H1 (cell line): Measurements from ENCODE around the gene JAKMIP2. TPM values are rescaled to one million over a fixed set of nuclear protein-coding genes. Genes with fewer than 3 reads are reported as not detected.

Experiments used
- CTCF ChIA-PET: fragments of 300-600 bp; sonication (Branson Sonifier 250); formaldehyde crosslinking; loops from one replicate; lab custom pipeline; 2021; ENCODE audit not compliant: partially characterized antibody; lab: Charles Lee
- POLR2A ChIA-PET: fragments of 300-600 bp; sonication (Branson Sonifier 250); formaldehyde crosslinking; loops from one replicate; lab custom pipeline; 2021; ENCODE audit warnings: inconsistent platforms; ENCODE audit not compliant: partially characterized antibody; lab: Charles Lee
- DNase-seq, 2 experiments: peaks; one replicate each; pipeline versions ENCODE4 v3.0.0 to v3.0.0-alpha.2; 2010 to 2022; ENCODE audit warnings: low spot score in 2 of 2, low read depth in 1 of 2, mixed read lengths in 1 of 2
- FAIRE-seq: peaks from 2 replicates; lab custom pipeline; 2011; peaks lifted over from hg19 to GRCh38; lab: Jason Lieb, UNC
- H2AFZ ChIP-seq: 2 replicates; pipeline ENCODE4 v1.8.1; 2012; ENCODE audit warnings: low read length, inconsistent platforms
- H2AK5ac ChIP-seq: 2 replicates; pipeline ENCODE4 v1.6.1; 2013; ENCODE audit warnings: low read depth, low read length
- H2BK120ac ChIP-seq: replicated peaks from 2 replicates; pipeline ENCODE3; 2013; ENCODE audit warnings: low read depth, low read length, inconsistent platforms
- H2BK12ac ChIP-seq: 2 replicates; pipeline ENCODE4 v1.6.1; 2013; ENCODE audit warnings: low read depth, low read length
- H2BK15ac ChIP-seq: 2 replicates; pipeline ENCODE4 v1.6.1; 2013; ENCODE audit warnings: low read length
- H2BK20ac ChIP-seq: 2 replicates; pipeline ENCODE4 v1.6.1; 2013; ENCODE audit warnings: low read length
- H2BK5ac ChIP-seq: 2 replicates; pipeline ENCODE4 v1.6.1; 2013; ENCODE audit warnings: low read depth, low read length
- H3K14ac ChIP-seq: 2 replicates; pipeline ENCODE4 v1.6.1; 2013; ENCODE audit warnings: inconsistent platforms; ENCODE audit not compliant: insufficient read length
- H3K18ac ChIP-seq: 2 replicates; pipeline ENCODE4 v1.6.1; 2013; ENCODE audit warnings: low read length; ENCODE audit errors: extremely low read depth
- H3K23ac ChIP-seq: 2 replicates; pipeline ENCODE4 v1.6.1; 2013; ENCODE audit warnings: inconsistent platforms; ENCODE audit not compliant: insufficient read length
- H3K23me2 ChIP-seq: 2 replicates; pipeline ENCODE4 v1.6.1; 2013; ENCODE audit warnings: low read depth, low read length
- H3K27ac ChIP-seq: 2 replicates; pipeline ENCODE4 v1.6.1; 2011; ENCODE audit warnings: low read depth, low read length, inconsistent platforms
- H3K27me3 ChIP-seq, 4 experiments: replicated peaks in 1 of 4; 1 replicate in 1 of 4; 2 replicates in 3 of 4; pipeline versions ENCODE4 v1.6.1 to v1.8.1; 2011 to 2013; ENCODE audit warnings: low read length in 3 of 4, mild to moderate bottlenecking in 3 of 4, inconsistent platforms in 2 of 4, mixed read lengths in 2 of 4, moderate library complexity in 1 of 4; ENCODE audit not compliant: control insufficient read depth in 3 of 4, insufficient read depth in 3 of 4; ENCODE audit errors: extremely low read depth in 1 of 4
- H3K36me3 ChIP-seq, 4 experiments: 2 replicates each; pipeline versions ENCODE4 v1.6.1 to v1.8.1; 2011 to 2013; ENCODE audit warnings: mild to moderate bottlenecking in 4 of 4, low read length in 3 of 4, moderate library complexity in 2 of 4, control low read depth in 1 of 4, inconsistent platforms in 1 of 4; ENCODE audit not compliant: insufficient read depth in 4 of 4, control insufficient read depth in 2 of 4
- H3K4ac ChIP-seq: replicated peaks from 2 replicates; pipeline ENCODE3; 2013; ENCODE audit warnings: low read length, low read depth, mixed read lengths, inconsistent platforms; ENCODE audit not compliant: insufficient read length
- H3K4me1 ChIP-seq, 4 experiments: replicated peaks in 1 of 4; 1 replicate in 1 of 4; 2 replicates in 3 of 4; pipeline versions ENCODE4 v1.6.1 to v1.8.1; 2011 to 2013; ENCODE audit warnings: low read length in 3 of 4, inconsistent platforms in 2 of 4, mixed read lengths in 1 of 4; ENCODE audit not compliant: insufficient read depth in 4 of 4, control insufficient read depth in 3 of 4
- H3K4me2 ChIP-seq, 2 experiments: 2 replicates each; pipeline versions ENCODE4 v1.6.1 to v1.8.1; 2011 to 2013; ENCODE audit warnings: low read depth in 2 of 2, low read length in 2 of 2, control low read depth in 1 of 2, inconsistent platforms in 1 of 2, mild to moderate bottlenecking in 1 of 2; ENCODE audit not compliant: insufficient read depth in 1 of 2
- H3K4me3 ChIP-seq, 4 experiments: fragments of 200-600, 300-600 bp in 1 of 4; sonication (generic), shearing (Covaris generic), sonication (Bioruptor Twin) in 1 of 4; 2 replicates each; pipeline versions ENCODE4 v1.5.1 to v1.8.1; 2011 to 2016; ENCODE audit warnings: low read length in 4 of 4, low read depth in 3 of 4, control low read depth in 2 of 4, inconsistent platforms in 2 of 4, mild to moderate bottlenecking in 2 of 4, mixed read lengths in 1 of 4, moderate library complexity in 1 of 4; ENCODE audit not compliant: insufficient read depth in 2 of 4; ENCODE audit errors: extremely low read depth in 1 of 4
- H3K56ac ChIP-seq: replicated peaks from 2 replicates; pipeline ENCODE3; 2013; ENCODE audit warnings: low read depth, mild to moderate bottlenecking, mixed read lengths, low read length, inconsistent platforms; ENCODE audit not compliant: insufficient read length
- H3K79me1 ChIP-seq: 2 replicates; pipeline ENCODE4 v1.6.1; 2013; ENCODE audit warnings: low read depth, low read length, control low read depth
- H3K79me2 ChIP-seq, 2 experiments: 2 replicates each; pipeline versions ENCODE4 v1.6.1 to v1.8.1; 2012 to 2013; ENCODE audit warnings: low read length in 2 of 2, mild to moderate bottlenecking in 2 of 2, inconsistent platforms in 1 of 2; ENCODE audit not compliant: insufficient read depth in 2 of 2, control insufficient read depth in 1 of 2
- H3K9ac ChIP-seq, 4 experiments: replicated peaks in 1 of 4; 1 replicate in 1 of 4; 2 replicates in 3 of 4; pipeline versions ENCODE4 v1.6.1 to v1.8.1; 2011 to 2013; ENCODE audit warnings: low read depth in 3 of 4, low read length in 3 of 4, control low read depth in 2 of 4, mild to moderate bottlenecking in 2 of 4, moderate library complexity in 2 of 4, inconsistent platforms in 1 of 4; ENCODE audit errors: extremely low read depth in 1 of 4
- H3K9me3 ChIP-seq, 2 experiments: 2 replicates each; pipeline versions ENCODE4 v1.6.1 to v1.8.1; 2012 to 2013; ENCODE audit warnings: mild to moderate bottlenecking in 2 of 2, moderate library complexity in 2 of 2, control low read depth in 1 of 2, inconsistent platforms in 1 of 2, low read depth in 1 of 2, low read length in 1 of 2, mixed read lengths in 1 of 2; ENCODE audit not compliant: insufficient read depth in 2 of 2
- H4K20me1 ChIP-seq, 2 experiments: replicated peaks in 1 of 2; 2 replicates each; pipeline versions ENCODE3 to v1.8.1; 2011 to 2013; ENCODE audit warnings: inconsistent platforms in 2 of 2, low read length in 2 of 2, mild to moderate bottlenecking in 1 of 2; ENCODE audit not compliant: insufficient read depth in 2 of 2, control insufficient read depth in 1 of 2
- H4K5ac ChIP-seq: 2 replicates; pipeline ENCODE4 v1.6.1; 2013; ENCODE audit warnings: low read length, low read depth, mixed read lengths, inconsistent platforms; ENCODE audit not compliant: insufficient read length
- H4K8ac ChIP-seq: 2 replicates; pipeline ENCODE4 v1.8.0; 2013; ENCODE audit warnings: mild to moderate bottlenecking, moderate library complexity, low read length, inconsistent platforms; ENCODE audit not compliant: insufficient read depth; ENCODE audit errors: extremely low read depth
- H4K91ac ChIP-seq: replicated peaks from 2 replicates; pipeline ENCODE3; 2013; ENCODE audit warnings: low read length, mixed read lengths, inconsistent platforms; ENCODE audit not compliant: insufficient read length
- BCL11A ChIP-seq, 2 experiments: IDR thresholded peaks; one replicate each; pipeline ENCODE4 v1.6.1; 2011; ENCODE audit warnings: low read depth in 2 of 2, low read length in 2 of 2, mild to moderate bottlenecking in 2 of 2
- NANOG ChIP-seq: IDR thresholded peaks from 2 replicates; pipeline ENCODE4 v1.6.1; 2011; ENCODE audit warnings: low read length, low read depth, mild to moderate bottlenecking, inconsistent platforms; ENCODE audit not compliant: insufficient read depth, poor library complexity, severe bottlenecking
- POLR2AphosphoS5 ChIP-seq: IDR thresholded peaks from 2 replicates; pipeline ENCODE4 v1.6.1; 2011; ENCODE audit warnings: low read depth, low read length
- WGBS, 2 experiments: shearing (Covaris generic) in 1 of 2; methylation state at CpG; one replicate each; pipeline versions ENCODE4 v1.1.6 to v1.1.7; 2013 to 2015; ENCODE audit warnings: low lambda C conversion rate in 2 of 2, mixed read lengths in 2 of 2, inconsistent platforms in 1 of 2, low coverage in 1 of 2, missing lambda C conversion rate in 1 of 2; ENCODE audit not compliant: insufficient replicate concordance in 2 of 2, insufficient coverage in 1 of 2, insufficient read length in 1 of 2; ENCODE audit errors: extremely low coverage in 1 of 2, missing lambda C conversion rate in 1 of 2; 5-methylcytosine and 5-hydroxymethylcytosine counted together
- polyA plus RNA-seq, 7 experiments: library from polyadenylated mRNA; depleted of rRNA in 3 of 7; stranded (reverse) in 5 of 7; unstranded in 2 of 7; fragments of >200 nt in 5 of 7; fragments of 200-250 nt in 2 of 7; gene quantifications; 1 replicate in 5 of 7; 2 replicates in 1 of 7; 4 replicates in 1 of 7; pipeline versions ENCODE4 v1.2.1 to v1.2.3, GENCODE V29; 2011 to 2013; ENCODE audit warnings: missing spikeins in 2 of 7, mixed read lengths in 2 of 7
- total RNA-seq: library from RNA; stranded (reverse); fragmentation: NEBNext Ultra II Directional; extraction: Animal tissue kit (Norgen Biotek cat#: 25700); gene quantifications from 2 replicates; pipeline ENCODE4 v1.2.1, GENCODE V29; 2021
- TF ChIP-seq, protein P1 (sequence below), 3 experiments: IDR thresholded peaks; 1 replicate in 2 of 3; 2 replicates in 1 of 3; pipeline versions ENCODE4 v1.5.1 to v1.6.1; 2011; ENCODE audit warnings: low read length in 3 of 3, mild to moderate bottlenecking in 3 of 3, inconsistent platforms in 2 of 3, low read depth in 1 of 3, moderate library complexity in 1 of 3; ENCODE audit not compliant: insufficient read depth in 1 of 3; ENCODE audit errors: control extremely low read depth in 1 of 3
- TF ChIP-seq, protein P2 (sequence below): IDR thresholded peaks from 2 replicates; pipeline ENCODE4 v1.6.1; 2012; ENCODE audit warnings: low read length, inconsistent platforms
- TF ChIP-seq, protein P3 (sequence below): IDR thresholded peaks from 2 replicates; pipeline ENCODE4 v1.6.1; 2012; ENCODE audit warnings: inconsistent platforms

JAKMIP2 gene
- total and polyA plus RNA-seq, 2 of the 8 experiments (the other 6 are each of a cell fraction or from before 2014, with no cell fraction given), result 2.4 to 13.6 TPM

DNA sequence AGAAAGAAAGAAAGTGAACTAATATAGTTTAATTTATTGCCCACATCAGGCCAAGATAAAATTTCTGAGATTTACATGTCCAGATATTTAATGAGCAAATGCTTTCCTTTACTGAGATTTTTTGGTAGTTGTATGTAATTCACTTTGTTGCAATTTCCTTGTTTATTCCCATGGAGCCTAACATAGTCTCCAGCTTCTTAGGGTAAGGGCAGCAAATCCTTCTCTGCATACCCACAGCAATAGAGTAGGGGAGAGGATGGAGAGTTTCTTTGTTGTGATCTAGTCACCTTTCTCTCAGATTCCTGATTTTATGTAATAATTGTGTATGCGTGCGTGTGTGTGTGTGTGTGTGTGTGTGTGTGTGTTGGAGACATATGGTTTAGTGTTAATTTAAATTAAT is 221.1 kb downstream of the JAKMIP2 start:
- Histone ChIP-seq H3K56ac (no peak overlapping the region), H3K79me1 (no peaks in the 10 kb centered on the region), H2BK20ac (no peak overlapping the region), H2BK5ac (peak overlapping the region; percentile 41; the same call in 1 of the 2 replicates), H2BK120ac (peak overlapping the region; percentile 0), H2AFZ (no peak overlapping the region), H3K9me3 (no peaks in the 10 kb centered on the region), H3K4me2 (peak overlapping the region; percentile 76 to 87; a peak in 3 of 4 replicates), H2BK12ac (no peak overlapping the region), H4K20me1 (no peaks in the 10 kb centered on the region), H3K23me2 (peaks cover 6% of the 10 kb centered on the region; the same call in 1 of the 2 replicates), H3K18ac (0 out of 2 replicates have a peak overlapping the region, but pooled peaks have one; percentile 0), H4K8ac (no peak overlapping the region), H3K23ac (no peak overlapping the region), H3K79me2 (peaks cover 19 to 59% of the 10 kb centered on the region in 2 experiments; a peak in 3 of 4 replicates), H4K91ac (peak overlapping the region; percentile 2), H3K36me3 (peaks cover 2 to 33% (median 25%) of the 10 kb centered on the region in 4 experiments; a peak in 6 of 8 replicates), H3K4me1 (peaks cover 5 to 26% (median 16%) of the 10 kb centered on the region in 4 experiments; a peak in 6 of 7 replicates), H3K9ac (peak overlapping the region in 3 of 4 experiments; percentile 43 to 55 (median 50); a peak in 4 of 7 replicates), H3K27me3 (no peaks in the 10 kb centered on the region), H2AK5ac (no peak overlapping the region), H3K4ac (no peak overlapping the region), H3K4me3 (peak overlapping the region; percentile 42 to 82 (median 62)), H2BK15ac (no peak overlapping the region), H4K5ac (peak overlapping the region; percentile 2), H3K14ac (no peak overlapping the region), H3K27ac (peak overlapping the region; percentile 38; the same call in 1 of the 2 replicates)
- POLR2A ChIA-PET, result interaction anchor here (0.6 to 6.6 kb wide), 4 partner anchors 15 to 109 kb away, joined by 3 to 47 read pairs (median 4); no protein-coding TSS in a partner anchor
- FAIRE-seq (no peak), DNase-seq (no peak)
- CTCF ChIA-PET, result interaction anchor here (2.0 to 7.7 kb wide), 11 partner anchors 11 to 171 kb away, joined by 8 to 83 read pairs (median 38); no protein-coding TSS in a partner anchor
- 11% methylated on average over 2 of the region's 2 CpGs; no CpG with 5 or more reads in 1 of the 2 experiments for WGBS, 2 experiments
- TF ChIP-seq, protein P1, sequence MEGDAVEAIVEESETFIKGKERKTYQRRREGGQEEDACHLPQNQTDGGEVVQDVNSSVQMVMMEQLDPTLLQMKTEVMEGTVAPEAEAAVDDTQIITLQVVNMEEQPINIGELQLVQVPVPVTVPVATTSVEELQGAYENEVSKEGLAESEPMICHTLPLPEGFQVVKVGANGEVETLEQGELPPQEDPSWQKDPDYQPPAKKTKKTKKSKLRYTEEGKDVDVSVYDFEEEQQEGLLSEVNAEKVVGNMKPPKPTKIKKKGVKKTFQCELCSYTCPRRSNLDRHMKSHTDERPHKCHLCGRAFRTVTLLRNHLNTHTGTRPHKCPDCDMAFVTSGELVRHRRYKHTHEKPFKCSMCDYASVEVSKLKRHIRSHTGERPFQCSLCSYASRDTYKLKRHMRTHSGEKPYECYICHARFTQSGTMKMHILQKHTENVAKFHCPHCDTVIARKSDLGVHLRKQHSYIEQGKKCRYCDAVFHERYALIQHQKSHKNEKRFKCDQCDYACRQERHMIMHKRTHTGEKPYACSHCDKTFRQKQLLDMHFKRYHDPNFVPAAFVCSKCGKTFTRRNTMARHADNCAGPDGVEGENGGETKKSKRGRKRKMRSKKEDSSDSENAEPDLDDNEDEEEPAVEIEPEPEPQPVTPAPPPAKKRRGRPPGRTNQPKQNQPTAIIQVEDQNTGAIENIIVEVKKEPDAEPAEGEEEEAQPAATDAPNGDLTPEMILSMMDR (IDR thresholded peaks at IDR 0.05; ENCODE audit: control extremely low read depth in 1 of 3, insufficient read depth in 1 of 3, low read depth in 1 of 3, low read length in 3 of 3), result no peak
- TF ChIP-seq, protein P2, sequence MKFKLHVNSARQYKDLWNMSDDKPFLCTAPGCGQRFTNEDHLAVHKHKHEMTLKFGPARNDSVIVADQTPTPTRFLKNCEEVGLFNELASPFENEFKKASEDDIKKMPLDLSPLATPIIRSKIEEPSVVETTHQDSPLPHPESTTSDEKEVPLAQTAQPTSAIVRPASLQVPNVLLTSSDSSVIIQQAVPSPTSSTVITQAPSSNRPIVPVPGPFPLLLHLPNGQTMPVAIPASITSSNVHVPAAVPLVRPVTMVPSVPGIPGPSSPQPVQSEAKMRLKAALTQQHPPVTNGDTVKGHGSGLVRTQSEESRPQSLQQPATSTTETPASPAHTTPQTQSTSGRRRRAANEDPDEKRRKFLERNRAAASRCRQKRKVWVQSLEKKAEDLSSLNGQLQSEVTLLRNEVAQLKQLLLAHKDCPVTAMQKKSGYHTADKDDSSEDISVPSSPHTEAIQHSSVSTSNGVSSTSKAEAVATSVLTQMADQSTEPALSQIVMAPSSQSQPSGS, result no peak
- no peak for TF ChIP-seq POLR2AphosphoS5
- no peak for TF ChIP-seq NANOG
- no peak for TF ChIP-seq BCL11A (IDR thresholded peaks at IDR 0.05; ENCODE audit: low read depth in 2 of 2, low read length in 2 of 2)
- TF ChIP-seq, protein P3, sequence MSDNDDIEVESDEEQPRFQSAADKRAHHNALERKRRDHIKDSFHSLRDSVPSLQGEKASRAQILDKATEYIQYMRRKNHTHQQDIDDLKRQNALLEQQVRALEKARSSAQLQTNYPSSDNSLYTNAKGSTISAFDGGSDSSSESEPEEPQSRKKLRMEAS, result no peak
